HG03175 (cell line): ENCODE measurements around the gene MAP4K3.
"Not testable (repeated sequence)": the region's sequence is repeated elsewhere in the genome, so short reads cannot be mapped to it uniquely, and the experiment has no call there.

Experiments used
- ATAC-seq: cut with Tn5 transposase; IDR thresholded peaks from one replicate; pipeline ENCODE4 v1.9.1; 2021; ENCODE audit warnings: mild to moderate bottlenecking, moderate library complexity; ENCODE audit not compliant: unreplicated experiment

Gene MAP4K3

GRCh38 chr2:39411181-39411944, 25.7 kb downstream of the MAP4K3 start:
- no peak for ATAC-seq

DNA sequence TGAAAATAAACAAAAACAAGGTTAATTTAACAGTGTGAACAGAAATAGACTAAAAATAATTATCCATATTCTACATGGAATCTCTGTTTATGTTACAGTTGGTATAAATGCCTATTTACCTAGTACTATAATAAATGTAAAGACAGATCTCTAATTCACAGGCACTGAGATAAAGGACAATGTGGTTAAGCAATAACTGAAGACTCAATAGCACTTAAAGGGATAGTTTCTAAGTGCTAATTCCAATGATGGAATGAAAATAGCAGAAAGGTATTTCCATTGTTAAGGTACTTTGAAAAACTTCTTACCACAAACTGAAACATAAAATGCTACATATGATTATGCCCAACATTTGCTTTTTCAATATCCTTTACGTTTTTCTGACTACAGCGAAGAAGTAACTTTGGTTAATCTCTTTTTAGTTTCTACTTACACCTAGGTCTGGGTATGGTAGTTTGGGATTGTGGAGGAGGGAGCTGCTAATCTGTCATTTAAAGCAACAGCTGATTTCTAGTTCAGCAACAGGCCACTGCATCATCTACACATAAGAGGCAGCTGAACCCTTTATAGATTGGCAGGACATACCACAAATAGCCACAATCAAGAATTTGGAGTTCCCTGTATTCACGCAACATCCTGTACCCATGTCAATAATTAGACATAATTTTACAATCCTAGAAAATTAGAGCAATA, 27.2 kb downstream of the MAP4K3 start:
- ATAC-seq, result no peak

DNA sequence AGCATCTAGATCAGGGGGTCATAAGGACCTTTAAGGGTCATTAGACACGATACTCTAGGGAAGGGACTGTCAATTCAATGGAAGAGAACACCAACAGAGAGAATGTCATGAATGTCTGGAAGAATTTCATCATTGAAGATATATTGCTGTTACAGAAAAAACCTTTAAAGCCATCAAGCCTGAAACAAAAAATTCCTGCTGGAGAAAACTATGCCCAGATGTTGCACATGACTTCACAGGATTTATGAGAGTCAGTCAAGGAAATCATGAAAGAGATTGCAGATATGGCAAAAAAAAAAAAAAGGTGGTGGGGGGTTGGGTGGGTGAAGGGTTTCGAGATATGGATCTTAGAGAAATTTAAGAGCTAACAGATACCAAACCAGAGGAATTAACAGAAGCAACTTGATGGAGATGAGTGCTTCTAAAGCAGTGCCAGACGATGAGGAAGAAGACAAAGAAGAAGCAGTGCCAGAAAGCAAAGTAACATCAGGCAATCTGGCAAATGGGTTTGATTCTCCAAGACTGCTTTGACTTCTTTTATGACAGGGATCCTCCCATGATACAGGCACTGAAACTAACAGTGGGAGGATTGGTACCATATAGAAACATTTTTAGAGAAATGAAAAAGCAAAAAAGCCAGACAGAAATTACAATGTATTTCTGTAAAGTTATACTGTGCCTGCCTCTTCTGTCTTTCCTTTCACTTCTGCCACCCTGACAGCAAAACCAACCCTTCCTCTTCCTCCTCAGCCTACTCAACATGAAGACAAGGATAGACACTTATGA, 28.5 kb downstream of the MAP4K3 start:
- ATAC-seq, result peak; percentile 65

- no peak for ATAC-seq
These were observed 29.4 kb downstream of the MAP4K3 start for GRCh38 chr2:39407516-39408296.

- no peak for ATAC-seq
These were observed 31.7 kb downstream of the MAP4K3 start for GRCh38 chr2:39405364-39405763.

DNA sequence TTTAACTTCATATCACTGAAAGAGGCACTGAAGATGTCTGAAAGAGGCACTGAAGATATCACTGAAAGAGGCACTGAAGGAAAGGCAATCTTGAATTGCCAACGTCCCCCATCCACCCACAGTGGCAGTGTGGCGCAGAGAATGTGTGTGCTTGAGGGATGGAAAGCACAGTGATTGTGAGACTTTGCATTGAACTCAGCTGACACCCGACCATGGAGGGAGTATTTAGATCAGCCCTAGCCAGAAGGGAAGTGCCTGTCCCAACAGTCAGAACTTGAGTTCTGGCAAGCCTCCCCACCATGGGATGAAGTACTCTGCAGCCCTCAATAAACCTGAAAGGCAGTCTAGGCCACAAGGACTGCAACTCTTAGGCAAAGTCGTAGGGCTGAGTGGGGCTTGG, 33.8 kb downstream of the MAP4K3 start:
- ATAC-seq, result no peak

DNA sequence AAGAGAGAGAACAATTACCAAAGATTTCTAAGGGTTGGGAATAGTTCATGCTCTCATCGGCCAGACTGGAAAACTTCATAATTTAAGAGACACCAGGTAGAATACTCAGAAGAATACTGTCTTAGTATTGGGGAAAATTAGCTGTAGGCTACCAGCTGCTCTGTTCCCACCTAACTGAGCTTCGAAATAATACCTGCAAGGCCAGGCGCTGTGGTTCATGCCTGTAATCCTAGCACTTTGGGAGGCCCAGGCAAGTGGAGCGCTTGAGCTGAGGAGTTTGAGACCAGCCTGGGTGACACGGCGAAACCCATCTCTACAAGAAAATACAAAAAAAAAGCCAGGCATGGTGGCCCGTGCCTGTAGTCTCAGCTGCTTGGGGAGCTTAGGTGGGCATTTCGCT, 35.8 kb downstream of the MAP4K3 start:
- ATAC-seq, result no peak

DNA sequence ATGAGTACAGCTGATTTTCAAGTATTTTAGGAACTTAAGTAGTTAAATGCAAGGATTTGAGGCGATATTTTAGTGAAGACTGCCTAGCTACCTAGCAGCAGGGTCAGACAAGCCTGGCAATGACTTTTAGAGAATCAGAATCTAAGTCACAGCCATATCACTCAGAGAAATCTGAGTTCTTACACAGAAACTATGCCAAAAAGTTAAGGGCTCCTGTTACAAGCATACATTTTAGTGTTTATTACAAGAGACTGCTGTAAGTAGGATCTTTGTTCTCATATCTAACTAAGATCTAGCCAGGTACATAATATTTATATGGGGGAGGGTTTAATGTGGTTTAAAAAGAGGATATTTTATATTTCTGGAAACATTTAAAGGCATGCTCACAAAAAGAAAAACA, 37.5 kb downstream of the MAP4K3 start:
- ATAC-seq, result no peak

DNA sequence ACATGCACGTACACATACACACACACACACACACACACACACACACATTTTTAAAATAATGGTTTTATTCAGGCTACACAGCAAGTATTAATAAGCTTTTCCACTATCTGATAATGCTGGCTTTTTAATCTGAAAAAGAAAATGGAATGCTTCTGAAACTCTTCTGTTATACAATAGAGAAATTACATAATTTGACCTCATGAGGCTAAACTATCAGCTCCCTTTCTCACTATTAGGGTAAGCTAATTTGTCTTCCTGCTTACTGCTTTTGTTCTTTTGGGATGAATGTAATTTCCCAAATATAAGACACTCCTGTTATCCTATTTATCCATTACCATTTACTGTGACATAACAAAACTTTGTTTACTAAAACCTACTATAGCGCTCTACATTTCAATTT, 41.8 kb downstream of the MAP4K3 start:
- ATAC-seq, result no peak

DNA sequence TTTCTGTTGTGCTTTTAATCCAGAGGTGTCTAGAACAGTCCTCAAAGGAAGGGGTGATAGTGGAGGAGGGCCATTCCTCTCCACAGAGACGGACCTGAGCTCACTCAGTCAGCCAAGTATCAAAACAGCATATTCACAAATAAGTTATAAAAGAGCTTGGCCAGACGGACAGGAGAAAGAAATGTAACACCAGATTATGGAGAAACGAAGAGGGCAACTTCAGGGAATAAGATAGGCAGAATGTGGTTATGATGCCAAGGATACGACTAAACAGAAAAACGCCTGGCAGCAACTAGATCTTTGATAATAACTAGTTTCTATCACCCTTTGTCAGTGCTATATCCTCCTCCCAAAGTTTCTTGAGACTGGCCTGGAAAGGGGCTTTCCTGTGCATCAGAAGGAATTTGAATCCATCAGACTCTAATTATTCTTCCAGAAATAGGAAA, 42.5 kb downstream of the MAP4K3 start:
- no peak for ATAC-seq

DNA sequence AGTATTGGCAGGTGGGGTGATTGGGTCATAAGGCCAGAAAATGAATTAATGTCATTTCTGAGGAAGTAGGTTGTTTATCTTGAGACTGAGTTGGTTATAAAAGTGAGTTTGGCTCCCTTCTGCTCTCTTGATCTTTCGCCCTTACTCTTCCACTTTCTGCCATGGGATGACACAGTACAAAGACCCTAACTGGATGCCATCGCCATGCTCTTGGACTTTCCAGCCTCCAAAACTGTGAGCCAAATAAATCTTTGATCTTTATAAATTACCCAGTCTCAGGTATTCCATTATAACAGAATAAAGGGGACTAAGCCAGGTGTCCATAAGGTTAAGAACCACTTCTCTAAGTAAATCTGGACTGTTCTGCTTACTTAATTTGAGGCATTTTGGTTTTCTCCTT, 44.4 kb downstream of the MAP4K3 start:
- no peak for ATAC-seq

DNA sequence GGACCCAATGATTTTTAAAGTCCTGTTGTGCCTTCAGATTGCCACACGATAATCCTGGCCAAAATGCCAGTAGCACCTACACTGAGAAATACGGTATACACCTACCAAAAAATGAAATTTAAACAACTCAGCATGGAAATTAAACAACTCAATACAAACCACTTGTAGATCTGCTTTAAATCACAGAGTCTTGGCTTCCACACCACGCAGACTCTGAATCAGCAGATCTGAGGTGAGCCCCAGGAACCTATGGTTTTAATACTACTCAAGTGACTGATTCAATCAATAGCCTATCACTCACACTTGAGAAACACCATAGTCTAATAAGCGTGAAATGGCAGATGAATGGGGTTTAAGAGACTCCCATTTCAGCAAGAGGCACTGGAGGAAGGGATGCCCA, 46.9 kb downstream of the MAP4K3 start:
- no peak for ATAC-seq

GRCh38 chr2:39386064-39386463, 51.0 kb downstream of the MAP4K3 start:
- ATAC-seq, result no peak

- ATAC-seq, result no peak
These were observed 51.9 kb downstream of the MAP4K3 start for GRCh38 chr2:39385172-39385571.

GRCh38 chr2:39384071-39384470, 53.0 kb downstream of the MAP4K3 start:
- not testable (repeated sequence) for ATAC-seq

- ATAC-seq, result no peak
These were observed 53.9 kb downstream of the MAP4K3 start for GRCh38 chr2:39383146-39383545.

DNA sequence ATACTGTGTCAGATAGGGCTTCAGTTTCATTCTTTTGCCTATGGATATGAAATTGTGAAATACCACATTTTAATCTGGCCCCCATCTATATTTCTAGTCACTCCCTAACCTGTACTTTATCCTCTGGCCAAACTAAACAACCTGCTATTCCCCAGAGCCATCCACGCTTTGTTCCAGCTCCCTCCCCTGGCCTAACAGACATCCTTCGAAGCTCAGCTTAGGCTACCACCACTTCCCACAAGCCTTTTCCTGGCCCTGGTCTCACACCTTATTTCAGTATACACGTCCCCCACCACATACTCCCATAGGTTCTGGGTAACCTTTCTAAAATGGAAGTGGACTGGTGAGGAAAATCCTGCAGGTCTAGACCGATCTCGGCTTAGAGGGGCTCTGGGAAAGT, 55.4 kb downstream of the MAP4K3 start:
- ATAC-seq, result no peak

DNA sequence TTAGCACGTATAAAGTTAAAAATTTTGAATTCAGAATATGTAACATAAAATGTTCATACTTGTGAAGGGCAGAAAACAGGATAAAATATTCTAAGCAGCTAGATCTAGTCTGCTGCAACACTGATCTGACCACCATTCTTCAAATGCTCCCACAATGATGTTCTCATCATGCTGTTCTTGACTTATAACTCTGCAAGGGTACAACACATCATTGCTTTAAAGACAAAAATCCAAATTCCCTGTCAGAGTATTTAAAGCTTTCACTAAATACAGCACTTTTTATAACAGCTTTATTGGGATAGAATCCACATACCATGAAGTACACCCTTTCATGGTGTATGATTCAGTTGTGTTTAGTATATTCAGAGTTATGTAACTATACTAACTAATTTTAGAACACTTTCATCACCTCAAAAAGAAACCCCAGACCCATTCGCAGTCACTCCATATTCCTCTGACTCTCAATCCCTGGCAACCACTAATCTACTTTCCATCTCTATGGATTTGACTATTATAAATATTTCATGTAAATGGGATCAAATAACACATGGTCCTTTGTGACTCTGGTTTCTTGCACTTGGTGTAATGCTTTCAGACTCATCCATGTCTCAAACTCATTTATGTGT, 56.4 kb downstream of the MAP4K3 start:
- ATAC-seq, result no peak

DNA sequence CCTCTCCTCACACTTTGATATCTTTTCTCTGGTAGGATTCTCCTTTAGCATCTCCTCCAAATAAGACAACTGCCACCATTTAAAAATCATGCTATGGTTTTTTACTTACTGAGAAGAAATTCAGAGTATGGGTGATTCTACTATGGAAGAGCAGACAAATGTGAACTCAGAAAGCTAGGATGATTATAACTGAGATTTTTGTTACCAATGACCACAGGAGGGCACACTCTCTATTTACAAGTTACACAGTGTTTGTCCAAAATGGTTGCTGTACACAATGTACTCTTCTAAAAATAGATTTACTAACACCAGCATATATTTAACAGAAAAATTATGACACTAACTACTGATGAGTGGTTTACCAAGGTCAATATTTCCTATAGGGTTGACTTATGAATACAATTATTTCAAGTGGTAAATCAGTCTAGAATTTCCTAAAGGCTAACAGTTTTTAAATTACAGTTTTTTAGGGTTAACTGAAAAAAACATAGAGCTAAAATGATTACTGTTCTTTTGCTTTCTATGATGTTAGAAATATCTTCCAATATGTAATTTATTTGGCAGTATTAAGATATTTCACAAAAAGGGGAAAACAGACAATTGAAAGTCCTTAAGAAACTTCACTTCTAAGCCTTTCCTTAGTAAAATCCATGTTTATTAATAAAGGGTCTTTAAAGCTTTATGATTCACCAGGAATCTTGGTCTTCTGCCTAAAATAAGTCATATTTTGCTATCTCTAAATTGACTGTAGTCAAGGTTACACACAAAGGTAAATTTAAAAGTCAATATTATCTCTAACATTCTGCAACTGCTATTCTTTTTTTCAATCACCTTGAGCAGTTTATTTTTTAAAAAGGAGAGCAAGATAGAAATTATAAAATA, 57.2 kb downstream of the MAP4K3 start:
- ATAC-seq, result peak; percentile 85
